ENCODE results near the gene MUL1.
A peak's percentile ranks its signal among the peaks of the same experiment; 100 is the strongest.

The MUL1 gene

GRCh38 chr1:20485527-20486456, 22.2 kb downstream of the MUL1 start, which contains the start of gene CAMK2N1:
CAMK2N1 (minus strand) TSS chr1:20486210; CDS start chr1:20485379, 831 bp downstream.
- H3K4me3 ChIP-seq (ENCODE audit: low read length): no peak within 1 kb of the TSS
- no peaks in the 10 kb centered on the region for H3K36me3 ChIP-seq (replicated peaks; ENCODE audit: insufficient read depth, low read length)
- no peak within 1 kb of the TSS for H3K9ac ChIP-seq (ENCODE audit: low read length)
- H3K4me2 ChIP-seq (ENCODE audit: low read depth, low read length): no peak within 1 kb of the TSS
- no peaks in the 10 kb centered on the region for H3K9me2 ChIP-seq (replicated peaks; ENCODE audit: insufficient read depth, low read length)
- H3K4me1 ChIP-seq (ENCODE audit: low read length): no peaks in the 10 kb centered on the region
- TF ChIP-seq, protein P1, sequence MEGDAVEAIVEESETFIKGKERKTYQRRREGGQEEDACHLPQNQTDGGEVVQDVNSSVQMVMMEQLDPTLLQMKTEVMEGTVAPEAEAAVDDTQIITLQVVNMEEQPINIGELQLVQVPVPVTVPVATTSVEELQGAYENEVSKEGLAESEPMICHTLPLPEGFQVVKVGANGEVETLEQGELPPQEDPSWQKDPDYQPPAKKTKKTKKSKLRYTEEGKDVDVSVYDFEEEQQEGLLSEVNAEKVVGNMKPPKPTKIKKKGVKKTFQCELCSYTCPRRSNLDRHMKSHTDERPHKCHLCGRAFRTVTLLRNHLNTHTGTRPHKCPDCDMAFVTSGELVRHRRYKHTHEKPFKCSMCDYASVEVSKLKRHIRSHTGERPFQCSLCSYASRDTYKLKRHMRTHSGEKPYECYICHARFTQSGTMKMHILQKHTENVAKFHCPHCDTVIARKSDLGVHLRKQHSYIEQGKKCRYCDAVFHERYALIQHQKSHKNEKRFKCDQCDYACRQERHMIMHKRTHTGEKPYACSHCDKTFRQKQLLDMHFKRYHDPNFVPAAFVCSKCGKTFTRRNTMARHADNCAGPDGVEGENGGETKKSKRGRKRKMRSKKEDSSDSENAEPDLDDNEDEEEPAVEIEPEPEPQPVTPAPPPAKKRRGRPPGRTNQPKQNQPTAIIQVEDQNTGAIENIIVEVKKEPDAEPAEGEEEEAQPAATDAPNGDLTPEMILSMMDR (IDR thresholded peaks at IDR 0.05; ENCODE audit: low read length): no peak
- TF ChIP-seq EZH2phosphoT487 (IDR thresholded peaks at IDR 0.05; ENCODE audit: low read length): no peak
- TF ChIP-seq EZH2 (optimal IDR thresholded peaks at IDR 0.05; ENCODE audit: low read depth, low read length): no peak
- H3K9me3 ChIP-seq (replicated peaks; ENCODE audit: insufficient read depth, low read length): no peaks in the 10 kb centered on the region
- no peak within 1 kb of the TSS for H3K27ac ChIP-seq (ENCODE audit: low read length)
- no peaks in the 10 kb centered on the region for H4K20me1 ChIP-seq (ENCODE audit: insufficient read depth, low read length)
- no peaks in the 10 kb centered on the region for H3F3A ChIP-seq (ENCODE audit: insufficient read depth, low read length)
- H2AFZ ChIP-seq (ENCODE audit: low read length): no peak within 1 kb of the TSS
- no peak for DNase-seq
- no peaks in the 10 kb centered on the region for H3K79me2 ChIP-seq (ENCODE audit: low read length)
- H3K27me3 ChIP-seq (replicated peaks; ENCODE audit: insufficient read depth, low read length): peaks cover 92% of the 10 kb centered on the region

GRCh38 chr1:20484519-20485462, 23.2 kb downstream of the MUL1 start:
- H3K27ac ChIP-seq (ENCODE audit: low read length): no peak overlapping the region
- no peaks in the 10 kb centered on the region for H4K20me1 ChIP-seq (ENCODE audit: insufficient read depth, low read length)
- peaks cover 92% of the 10 kb centered on the region for H3K27me3 ChIP-seq (replicated peaks; ENCODE audit: insufficient read depth, low read length)
- H2AFZ ChIP-seq (ENCODE audit: low read length): no peak overlapping the region
- H3K4me1 ChIP-seq (ENCODE audit: low read length): no peaks in the 10 kb centered on the region
- H3F3A ChIP-seq (ENCODE audit: insufficient read depth, low read length): no peaks in the 10 kb centered on the region
- TF ChIP-seq, protein P1 (IDR thresholded peaks at IDR 0.05; ENCODE audit: low read length): no peak
- peak; percentile 86 for TF ChIP-seq EZH2 (optimal IDR thresholded peaks at IDR 0.05; ENCODE audit: low read depth, low read length)
- DNase-seq: no peak
- H3K9me2 ChIP-seq (replicated peaks; ENCODE audit: insufficient read depth, low read length): no peaks in the 10 kb centered on the region
- no peaks in the 10 kb centered on the region for H3K36me3 ChIP-seq (replicated peaks; ENCODE audit: insufficient read depth, low read length)
- H3K4me2 ChIP-seq (ENCODE audit: low read depth, low read length): no peak overlapping the region
- no peak overlapping the region for H3K9ac ChIP-seq (ENCODE audit: low read length)
- H3K4me3 ChIP-seq (ENCODE audit: low read length): no peak overlapping the region
- no peaks in the 10 kb centered on the region for H3K79me2 ChIP-seq (ENCODE audit: low read length)
- H3K9me3 ChIP-seq (replicated peaks; ENCODE audit: insufficient read depth, low read length): no peaks in the 10 kb centered on the region

DNA sequence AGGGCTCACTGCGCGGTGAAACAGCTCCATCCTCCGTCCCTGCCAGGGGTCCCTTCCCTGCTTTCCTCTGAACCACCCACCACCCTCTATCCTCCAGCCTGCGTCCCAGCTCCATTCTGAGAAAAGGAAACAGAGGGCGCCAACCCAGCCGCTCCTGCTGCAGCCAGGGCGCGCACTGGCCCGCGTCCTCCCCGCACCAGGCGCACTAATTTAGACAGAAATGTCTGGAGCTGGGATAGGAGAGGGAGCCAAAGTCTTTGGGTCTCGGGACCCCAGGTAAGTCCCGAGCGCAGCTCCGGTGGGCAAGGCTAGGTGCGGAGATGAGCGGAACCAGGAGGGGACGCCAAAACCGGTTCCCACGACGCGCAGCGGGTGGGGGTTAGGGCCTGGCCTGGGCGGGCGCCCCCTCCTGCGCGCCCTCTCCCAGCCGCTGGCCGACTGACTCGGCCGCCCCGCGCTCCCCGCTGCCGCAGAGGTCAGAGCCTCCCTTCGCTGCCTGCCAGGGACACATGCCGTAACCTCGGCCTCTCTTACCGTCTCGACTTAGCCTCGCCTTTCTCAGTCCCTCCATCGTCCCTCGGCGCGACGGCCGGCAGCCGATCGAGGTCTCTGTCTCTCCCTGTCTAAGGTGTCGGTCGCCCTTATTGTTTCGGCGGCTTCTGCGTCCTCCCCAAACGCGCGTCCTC, 24.0 kb downstream of the MUL1 start:
- no peaks in the 10 kb centered on the region for H3K4me1 ChIP-seq (ENCODE audit: low read length)
- no peak overlapping the region for H3K4me3 ChIP-seq (ENCODE audit: low read length)
- H3K9me3 ChIP-seq (replicated peaks; ENCODE audit: insufficient read depth, low read length): no peaks in the 10 kb centered on the region
- TF ChIP-seq EZH2 (optimal IDR thresholded peaks at IDR 0.05; ENCODE audit: low read depth, low read length) (no peak), EZH2phosphoT487 (IDR thresholded peaks at IDR 0.05; ENCODE audit: low read length) (no peak)
- TF ChIP-seq, protein P1 (IDR thresholded peaks at IDR 0.05; ENCODE audit: low read length): no peak
- no peaks in the 10 kb centered on the region for H3K9me2 ChIP-seq (replicated peaks; ENCODE audit: insufficient read depth, low read length)
- H4K20me1 ChIP-seq (ENCODE audit: insufficient read depth, low read length): no peaks in the 10 kb centered on the region
- H3K79me2 ChIP-seq (ENCODE audit: low read length): no peaks in the 10 kb centered on the region
- no peak overlapping the region for H3K27ac ChIP-seq (ENCODE audit: low read length)
- no peak for DNase-seq
- no peak overlapping the region for H2AFZ ChIP-seq (ENCODE audit: low read length)
- no peak overlapping the region for H3K9ac ChIP-seq (ENCODE audit: low read length)
- H3K4me2 ChIP-seq (ENCODE audit: low read depth, low read length): no peak overlapping the region
- no peaks in the 10 kb centered on the region for H3K36me3 ChIP-seq (replicated peaks; ENCODE audit: insufficient read depth, low read length)
- H3F3A ChIP-seq (ENCODE audit: insufficient read depth, low read length): no peaks in the 10 kb centered on the region
- peaks cover 92% of the 10 kb centered on the region for H3K27me3 ChIP-seq (replicated peaks; ENCODE audit: insufficient read depth, low read length)
